WTC11 (cell line): ENCODE measurements around the gene TULP3. TPM values are rescaled to one million over a fixed set of nuclear protein-coding genes. Genes with fewer than 3 reads are reported as not detected.
A peak's percentile ranks its signal among the peaks of the same experiment; 100 is the strongest.

ENCODE experiments used
- ATF6 ChIP-seq: sonication (generic); formaldehyde crosslinking; IDR thresholded peaks from 2 replicates; pipeline ENCODE4 v1.8.1; 2023; ENCODE audit warnings: mild to moderate bottlenecking, missing genetic modification reagents
- CTCF ChIP-seq: fragments of 200-600 bp; IDR thresholded peaks from 2 replicates; pipeline ENCODE4 v1.8.0; 2022; ENCODE audit warnings: antibody characterized with exemption
- ELF4 ChIP-seq: sonication (generic); formaldehyde crosslinking; IDR thresholded peaks from 2 replicates; pipeline ENCODE4 v1.8.1; 2022; ENCODE audit warnings: low read depth, mild to moderate bottlenecking, moderate library complexity, missing genetic modification reagents
- ESRRA ChIP-seq: sonication (generic); formaldehyde crosslinking; IDR thresholded peaks from 2 replicates; pipeline ENCODE4 v1.8.1; 2022; ENCODE audit warnings: mild to moderate bottlenecking, missing genetic modification reagents, borderline replicate concordance
- ETV6 ChIP-seq: sonication (generic); formaldehyde crosslinking; IDR thresholded peaks from 2 replicates; pipeline ENCODE4 v1.8.1; 2022; ENCODE audit warnings: mild to moderate bottlenecking, missing genetic modification reagents
- FOXK1 ChIP-seq: sonication (generic); formaldehyde crosslinking; IDR thresholded peaks from 2 replicates; pipeline ENCODE4 v1.8.0; 2022; ENCODE audit warnings: mild to moderate bottlenecking, moderate library complexity, missing genetic modification reagents
- GABPB1 ChIP-seq: sonication (generic); formaldehyde crosslinking; IDR thresholded peaks from 2 replicates; pipeline ENCODE4 v1.8.1; 2023; ENCODE audit warnings: mild to moderate bottlenecking, missing genetic modification reagents
- GRHL2 ChIP-seq: fragments of 250-450 bp; sonication (Bioruptor Pico); IDR thresholded peaks from 2 replicates; pipeline ENCODE4 v1.8.0; 2022; ENCODE audit warnings: mild to moderate bottlenecking, moderate library complexity; ENCODE audit not compliant: insufficient replicate concordance, severe bottlenecking
- HMGA2 ChIP-seq: fragments of 250-450 bp; sonication (Bioruptor Pico); IDR thresholded peaks from 2 replicates; pipeline ENCODE4 v1.4.0; 2021; ENCODE audit warnings: mild to moderate bottlenecking, moderate library complexity
- IRF2 ChIP-seq: sonication (generic); formaldehyde crosslinking; IDR thresholded peaks from 2 replicates; pipeline ENCODE4 v1.8.0; 2022; ENCODE audit warnings: low read depth, missing genetic modification reagents, borderline replicate concordance
- MXD4 ChIP-seq: fragments of 250-450 bp; sonication (Bioruptor Pico); IDR thresholded peaks from 2 replicates; pipeline ENCODE4 v1.8.0; 2021; ENCODE audit warnings: mild to moderate bottlenecking, moderate library complexity, borderline replicate concordance
- PRDM15 ChIP-seq: sonication (generic); formaldehyde crosslinking; IDR thresholded peaks from 2 replicates; pipeline ENCODE4 v1.8.0; 2022; ENCODE audit warnings: missing genetic modification reagents
- SMAD3 ChIP-seq: sonication (generic); formaldehyde crosslinking; IDR thresholded peaks from 2 replicates; pipeline ENCODE4 v1.8.0; 2022; ENCODE audit warnings: missing genetic modification reagents, mild to moderate bottlenecking, borderline replicate concordance
- SP1 ChIP-seq: sonication (generic); formaldehyde crosslinking; conservative IDR thresholded peaks from 2 replicates; pipeline ENCODE4 v1.8.1; 2022; ENCODE audit warnings: missing genetic modification reagents
- TEAD1 ChIP-seq: sonication (generic); formaldehyde crosslinking; IDR thresholded peaks from 2 replicates; pipeline ENCODE4 v1.8.0; 2022; ENCODE audit warnings: mild to moderate bottlenecking, missing genetic modification reagents
- TEAD4 ChIP-seq: sonication (generic); formaldehyde crosslinking; IDR thresholded peaks from 2 replicates; pipeline ENCODE4 v1.8.0; 2022; ENCODE audit warnings: mild to moderate bottlenecking, missing genetic modification reagents
- ZBTB21 ChIP-seq: sonication (generic); formaldehyde crosslinking; IDR thresholded peaks from 2 replicates; pipeline ENCODE4 v1.8.1; 2023; ENCODE audit warnings: mild to moderate bottlenecking, missing genetic modification reagents, borderline replicate concordance
- ZNF512 ChIP-seq: sonication (generic); formaldehyde crosslinking; IDR thresholded peaks from 2 replicates; pipeline ENCODE4 v1.8.1; 2022; ENCODE audit warnings: missing genetic modification reagents, borderline replicate concordance
- total RNA-seq: library from RNA; stranded (reverse); gene quantifications from 3 replicates; pipeline ENCODE4 v1.2.3, GENCODE V29; 2021
- TF ChIP-seq, protein P1 (sequence below): sonication (generic); formaldehyde crosslinking; IDR thresholded peaks from 2 replicates; pipeline ENCODE4 v1.8.1; 2022; ENCODE audit warnings: low read depth, missing genetic modification reagents, borderline replicate concordance
- TF ChIP-seq, protein P2 (sequence below): sonication (generic); formaldehyde crosslinking; IDR thresholded peaks from 2 replicates; pipeline ENCODE4 v1.8.0; 2022; ENCODE audit warnings: mild to moderate bottlenecking, missing genetic modification reagents
- TF ChIP-seq, protein P3 (sequence below): fragments of 250-450 bp; sonication (Bioruptor Pico); IDR thresholded peaks from 2 replicates; pipeline ENCODE4 v1.8.0; 2021; ENCODE audit warnings: mild to moderate bottlenecking
- TF ChIP-seq, protein P4 (sequence below): sonication (generic); formaldehyde crosslinking; IDR thresholded peaks from 2 replicates; pipeline ENCODE4 v1.8.1; 2023; ENCODE audit warnings: mild to moderate bottlenecking, moderate library complexity, missing genetic modification reagents

TULP3 gene
- total RNA-seq, 1 experiment from 2014 or later = 17.4 TPM

GRCh38 chr12:2959192-2959504, 68.5 kb downstream of the TULP3 start, which contains the start of gene TEAD4 (continued):
- no peak for TF ChIP-seq PRDM15 (CRISPR knock-in tag)
- peak; percentile 98 for TF ChIP-seq TEAD4 (CRISPR knock-in tag)
- TF ChIP-seq ESRRA (CRISPR knock-in tag) = no peak; the same call in 1 of the 2 replicates
- TF ChIP-seq, protein P1, sequence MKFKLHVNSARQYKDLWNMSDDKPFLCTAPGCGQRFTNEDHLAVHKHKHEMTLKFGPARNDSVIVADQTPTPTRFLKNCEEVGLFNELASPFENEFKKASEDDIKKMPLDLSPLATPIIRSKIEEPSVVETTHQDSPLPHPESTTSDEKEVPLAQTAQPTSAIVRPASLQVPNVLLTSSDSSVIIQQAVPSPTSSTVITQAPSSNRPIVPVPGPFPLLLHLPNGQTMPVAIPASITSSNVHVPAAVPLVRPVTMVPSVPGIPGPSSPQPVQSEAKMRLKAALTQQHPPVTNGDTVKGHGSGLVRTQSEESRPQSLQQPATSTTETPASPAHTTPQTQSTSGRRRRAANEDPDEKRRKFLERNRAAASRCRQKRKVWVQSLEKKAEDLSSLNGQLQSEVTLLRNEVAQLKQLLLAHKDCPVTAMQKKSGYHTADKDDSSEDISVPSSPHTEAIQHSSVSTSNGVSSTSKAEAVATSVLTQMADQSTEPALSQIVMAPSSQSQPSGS (CRISPR knock-in tag) = no peak
- TF ChIP-seq FOXK1 (CRISPR knock-in tag) = no peak; the same call in 1 of the 2 replicates
- TF ChIP-seq ATF6 (CRISPR knock-in tag) = no peak
- no peak for TF ChIP-seq ETV6
- no peak for TF ChIP-seq ELF4 (CRISPR knock-in tag)
- no peak for TF ChIP-seq CTCF
- TF ChIP-seq, protein P2, sequence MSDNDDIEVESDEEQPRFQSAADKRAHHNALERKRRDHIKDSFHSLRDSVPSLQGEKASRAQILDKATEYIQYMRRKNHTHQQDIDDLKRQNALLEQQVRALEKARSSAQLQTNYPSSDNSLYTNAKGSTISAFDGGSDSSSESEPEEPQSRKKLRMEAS (CRISPR knock-in tag) = no peak
- peak; percentile 70 for TF ChIP-seq SP1 (CRISPR knock-in tag)
- no peak for TF ChIP-seq ZNF512
- TF ChIP-seq, protein P3, sequence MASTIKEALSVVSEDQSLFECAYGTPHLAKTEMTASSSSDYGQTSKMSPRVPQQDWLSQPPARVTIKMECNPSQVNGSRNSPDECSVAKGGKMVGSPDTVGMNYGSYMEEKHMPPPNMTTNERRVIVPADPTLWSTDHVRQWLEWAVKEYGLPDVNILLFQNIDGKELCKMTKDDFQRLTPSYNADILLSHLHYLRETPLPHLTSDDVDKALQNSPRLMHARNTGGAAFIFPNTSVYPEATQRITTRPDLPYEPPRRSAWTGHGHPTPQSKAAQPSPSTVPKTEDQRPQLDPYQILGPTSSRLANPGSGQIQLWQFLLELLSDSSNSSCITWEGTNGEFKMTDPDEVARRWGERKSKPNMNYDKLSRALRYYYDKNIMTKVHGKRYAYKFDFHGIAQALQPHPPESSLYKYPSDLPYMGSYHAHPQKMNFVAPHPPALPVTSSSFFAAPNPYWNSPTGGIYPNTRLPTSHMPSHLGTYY (CRISPR knock-in tag) = no peak
- TF ChIP-seq GABPB1 (CRISPR knock-in tag) = peak; percentile 14; the same call in 1 of the 2 replicates
- 0 out of 2 replicates have a peak, but pooled peaks have one; percentile 13 for TF ChIP-seq IRF2 (CRISPR knock-in tag)
- TF ChIP-seq HMGA2 = no peak
- TF ChIP-seq MXD4 (CRISPR knock-in tag) = no peak
- TF ChIP-seq GRHL2 (CRISPR knock-in tag) = no peak
- TF ChIP-seq, protein P4, sequence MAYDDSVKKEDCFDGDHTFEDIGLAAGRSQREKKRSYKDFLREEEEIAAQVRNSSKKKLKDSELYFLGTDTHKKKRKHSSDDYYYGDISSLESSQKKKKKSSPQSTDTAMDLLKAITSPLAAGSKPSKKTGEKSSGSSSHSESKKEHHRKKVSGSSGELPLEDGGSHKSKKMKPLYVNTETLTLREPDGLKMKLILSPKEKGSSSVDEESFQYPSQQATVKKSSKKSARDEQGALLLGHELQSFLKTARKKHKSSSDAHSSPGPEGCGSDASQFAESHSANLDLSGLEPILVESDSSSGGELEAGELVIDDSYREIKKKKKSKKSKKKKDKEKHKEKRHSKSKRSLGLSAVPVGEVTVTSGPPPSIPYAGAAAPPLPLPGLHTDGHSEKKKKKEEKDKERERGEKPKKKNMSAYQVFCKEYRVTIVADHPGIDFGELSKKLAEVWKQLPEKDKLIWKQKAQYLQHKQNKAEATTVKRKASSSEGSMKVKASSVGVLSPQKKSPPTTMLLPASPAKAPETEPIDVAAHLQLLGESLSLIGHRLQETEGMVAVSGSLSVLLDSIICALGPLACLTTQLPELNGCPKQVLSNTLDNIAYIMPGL (CRISPR knock-in tag) = no peak
- TF ChIP-seq ZBTB21 = no peak; the same call in 1 of the 2 replicates
- peak; percentile 99; the same call in 1 of the 2 replicates for TF ChIP-seq TEAD1 (CRISPR knock-in tag)
- no peak for TF ChIP-seq SMAD3 (CRISPR knock-in tag)
